SU-DHL-6 (cell line): ENCODE data around the gene UBTD2.

Source experiments
- H2AFZ ChIP-seq: fragments of 200-600 bp; sonication (generic); 2 replicates; pipeline ENCODE4 v1.6.1; 2014; ENCODE audit warnings: low read depth, mild to moderate bottlenecking, moderate library complexity, mixed read lengths, antibody characterized with exemption, low read length; ENCODE audit not compliant: severe bottlenecking
- H3F3A ChIP-seq: fragments of 200-600 bp; shearing (Covaris generic); 2 replicates; pipeline ENCODE4 v1.6.0; 2016; ENCODE audit warnings: antibody characterized with exemption, mild to moderate bottlenecking; ENCODE audit not compliant: insufficient read depth
- H3K27ac ChIP-seq: fragments of 200-600 bp; sonication (generic); 2 replicates; pipeline ENCODE4 v1.5.1; 2016; ENCODE audit warnings: low read depth, mild to moderate bottlenecking, low read length, moderate library complexity, mixed read lengths
- H3K27me3 ChIP-seq: fragments of 200-600 bp; sonication (generic), shearing (Covaris generic); 2 replicates; pipeline ENCODE4 v1.6.0; 2014; ENCODE audit warnings: mild to moderate bottlenecking, low read length
- H3K36me3 ChIP-seq: fragments of 200-600 bp; sonication (generic); 2 replicates; pipeline ENCODE4 v1.6.1; 2014; ENCODE audit warnings: mild to moderate bottlenecking, low read length, mixed read lengths
- H3K4me2 ChIP-seq: fragments of 300-600, 200-600 bp; shearing (Covaris generic), sonication (generic); 2 replicates; pipeline ENCODE4 v1.6.0; 2014; ENCODE audit warnings: low read length, low read depth, mild to moderate bottlenecking; ENCODE audit not compliant: poor library complexity, severe bottlenecking
- H3K4me3 ChIP-seq: fragments of 200-600 bp; sonication (generic); 2 replicates; pipeline ENCODE4 v1.5.1; 2014; ENCODE audit warnings: antibody characterized with exemption, low read length, mild to moderate bottlenecking, mixed read lengths; ENCODE audit not compliant: insufficient read depth, poor library complexity, severe bottlenecking
- H3K79me2 ChIP-seq: fragments of 200-600 bp; sonication (generic); 2 replicates; pipeline ENCODE4 v1.6.1; 2014; ENCODE audit warnings: mild to moderate bottlenecking, low read length, moderate library complexity; ENCODE audit not compliant: insufficient read depth
- H3K9ac ChIP-seq: fragments of 200-600 bp; sonication (generic); 2 replicates; pipeline ENCODE4 v1.7.0; 2014; ENCODE audit warnings: mild to moderate bottlenecking, low read length
- H3K9me2 ChIP-seq: fragments of 200-600 bp; sonication (generic); replicated peaks from 2 replicates; pipeline ENCODE4 v1.6.1; 2014; ENCODE audit warnings: low read length; ENCODE audit not compliant: insufficient read depth
- H3K9me3 ChIP-seq: fragments of 200-600 bp; sonication (generic); 2 replicates; pipeline ENCODE4 v1.6.1; 2014; ENCODE audit warnings: low read length, mixed read lengths; ENCODE audit not compliant: insufficient read depth
- H4K20me1 ChIP-seq: fragments of 200-600 bp; sonication (generic); 2 replicates; pipeline ENCODE4 v1.6.1; 2014; ENCODE audit warnings: low read depth, mild to moderate bottlenecking, antibody characterized with exemption, low read length, moderate library complexity, mixed read lengths
- EZH2phosphoT487 ChIP-seq: fragments of 200-600 bp; sonication (generic), shearing (Covaris generic); conservative IDR thresholded peaks from 2 replicates; pipeline ENCODE4 v1.6.1; 2018; ENCODE audit warnings: mild to moderate bottlenecking, antibody characterized with exemption, low read length, moderate library complexity, mixed read lengths
- TF ChIP-seq, protein P1 (sequence below): fragments of 200-600 bp; sonication (generic); IDR thresholded peaks from one replicate; pipeline ENCODE4 v1.5.1; 2017; ENCODE audit warnings: antibody characterized with exemption, mild to moderate bottlenecking, low read length, moderate library complexity; ENCODE audit not compliant: insufficient read depth, poor library complexity, severe bottlenecking

The UBTD2 gene

GRCh38 chr5:172173564-172174153, 109.9 kb downstream of the UBTD2 start:
- Histone ChIP-seq H3K4me3 (no peak overlapping the region), H3K27me3 (no peaks in the 10 kb centered on the region), H3K27ac (no peak overlapping the region), H3K79me2 (peaks cover 85% of the 10 kb centered on the region), H3K4me2 (no peak overlapping the region), H3K36me3 (no peaks in the 10 kb centered on the region), H2AFZ (no peak overlapping the region), H3K9me2 (no peaks in the 10 kb centered on the region), H4K20me1 (no peaks in the 10 kb centered on the region), H3K9ac (no peak overlapping the region), H3K9me3 (no peaks in the 10 kb centered on the region), H3F3A (peaks cover 22% of the 10 kb centered on the region)
- no peak for TF ChIP-seq EZH2phosphoT487
- TF ChIP-seq, protein P1, sequence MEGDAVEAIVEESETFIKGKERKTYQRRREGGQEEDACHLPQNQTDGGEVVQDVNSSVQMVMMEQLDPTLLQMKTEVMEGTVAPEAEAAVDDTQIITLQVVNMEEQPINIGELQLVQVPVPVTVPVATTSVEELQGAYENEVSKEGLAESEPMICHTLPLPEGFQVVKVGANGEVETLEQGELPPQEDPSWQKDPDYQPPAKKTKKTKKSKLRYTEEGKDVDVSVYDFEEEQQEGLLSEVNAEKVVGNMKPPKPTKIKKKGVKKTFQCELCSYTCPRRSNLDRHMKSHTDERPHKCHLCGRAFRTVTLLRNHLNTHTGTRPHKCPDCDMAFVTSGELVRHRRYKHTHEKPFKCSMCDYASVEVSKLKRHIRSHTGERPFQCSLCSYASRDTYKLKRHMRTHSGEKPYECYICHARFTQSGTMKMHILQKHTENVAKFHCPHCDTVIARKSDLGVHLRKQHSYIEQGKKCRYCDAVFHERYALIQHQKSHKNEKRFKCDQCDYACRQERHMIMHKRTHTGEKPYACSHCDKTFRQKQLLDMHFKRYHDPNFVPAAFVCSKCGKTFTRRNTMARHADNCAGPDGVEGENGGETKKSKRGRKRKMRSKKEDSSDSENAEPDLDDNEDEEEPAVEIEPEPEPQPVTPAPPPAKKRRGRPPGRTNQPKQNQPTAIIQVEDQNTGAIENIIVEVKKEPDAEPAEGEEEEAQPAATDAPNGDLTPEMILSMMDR, result no peak

- H3K27me3 ChIP-seq, result no peaks in the 10 kb centered on the region
- peaks cover 85% of the 10 kb centered on the region for H3K79me2 ChIP-seq
- H2AFZ ChIP-seq, result no peak overlapping the region
- H3K9ac ChIP-seq, result no peak overlapping the region
- H3K36me3 ChIP-seq, result no peaks in the 10 kb centered on the region
- H3K4me2 ChIP-seq, result no peak overlapping the region
- no peaks in the 10 kb centered on the region for H4K20me1 ChIP-seq
- TF ChIP-seq EZH2phosphoT487, result no peak
- TF ChIP-seq, protein P1, result no peak
- no peaks in the 10 kb centered on the region for H3K9me2 ChIP-seq
- no peak overlapping the region for H3K27ac ChIP-seq
- peaks cover 15% of the 10 kb centered on the region for H3F3A ChIP-seq
- no peaks in the 10 kb centered on the region for H3K9me3 ChIP-seq
- H3K4me3 ChIP-seq, result no peak overlapping the region
These were observed 110.5 kb downstream of the UBTD2 start for GRCh38 chr5:172172912-172173563.

DNA sequence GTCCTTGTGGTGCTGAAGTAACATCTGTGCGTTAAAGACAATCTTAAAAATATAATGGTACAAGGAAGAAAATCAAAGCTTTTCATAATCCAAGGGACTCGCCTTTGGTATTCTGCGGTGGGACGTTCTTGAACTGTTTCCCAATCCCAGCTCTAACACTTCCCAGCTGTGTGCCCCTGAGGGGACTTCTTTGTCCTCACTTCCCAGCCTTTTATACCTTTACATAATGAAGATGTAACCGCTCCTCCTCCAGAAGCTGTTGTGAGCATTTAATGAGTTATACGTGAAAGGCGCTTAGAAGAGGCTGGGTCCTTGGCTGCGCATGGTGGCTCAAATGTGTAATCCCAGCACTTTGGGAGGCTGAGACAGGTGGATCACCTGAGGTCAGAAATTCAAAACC, 112.4 kb downstream of the UBTD2 start:
- Histone ChIP-seq H3K9me2 (no peaks in the 10 kb centered on the region), H3K79me2 (peaks cover 89% of the 10 kb centered on the region), H4K20me1 (no peaks in the 10 kb centered on the region), H2AFZ (no peak overlapping the region), H3K4me2 (no peak overlapping the region), H3F3A (peaks cover 6% of the 10 kb centered on the region; the same call in 1 of the 2 replicates), H3K27me3 (no peaks in the 10 kb centered on the region), H3K9me3 (no peaks in the 10 kb centered on the region), H3K36me3 (no peaks in the 10 kb centered on the region), H3K9ac (no peak overlapping the region), H3K27ac (no peak overlapping the region), H3K4me3 (no peak overlapping the region)
- TF ChIP-seq, protein P1, result no peak
- no peak for TF ChIP-seq EZH2phosphoT487
